Progenitor cell of endocrine pancreas (in vitro differentiated cells): ENCODE data around the gene AMOTL2. TPM values are rescaled to one million over a fixed set of nuclear protein-coding genes. Genes with fewer than 3 reads are reported as not detected.

ENCODE experiments used
- DNase-seq: peaks from one replicate; pipeline ENCODE4 v3.0.0; 2021; ENCODE audit warnings: low spot score; ENCODE audit not compliant: unreplicated experiment
- H3K27ac Mint-ChIP-seq: 2 replicates; pipeline ENCODE4 v1.8.0; 2021; ENCODE audit warnings: mild to moderate bottlenecking, moderate library complexity, mixed read lengths
- H3K27me3 Mint-ChIP-seq: 2 replicates; pipeline ENCODE4 v1.8.0; 2021; ENCODE audit warnings: mixed read lengths
- H3K36me3 Mint-ChIP-seq: 2 replicates; pipeline ENCODE4 v1.8.0; 2022; ENCODE audit warnings: mixed read lengths; ENCODE audit not compliant: insufficient read depth
- H3K4me1 Mint-ChIP-seq: 2 replicates; pipeline ENCODE4 v1.8.0; 2021; ENCODE audit warnings: low read depth, mixed read lengths
- H3K4me3 Mint-ChIP-seq: 2 replicates; pipeline ENCODE4 v1.8.0; 2021; ENCODE audit warnings: low read depth, mild to moderate bottlenecking, moderate library complexity, mixed read lengths
- H3K9me3 Mint-ChIP-seq: 2 replicates; pipeline ENCODE4 v1.8.0; 2021; ENCODE audit warnings: low read depth, mixed read lengths
- CTCF ChIP-seq: fragments of 200-600 bp; sonication (generic); IDR thresholded peaks from one replicate; pipeline ENCODE4 v1.5.0; 2021; ENCODE audit warnings: antibody characterized with exemption, mild to moderate bottlenecking; ENCODE audit not compliant: unreplicated experiment
- total RNA-seq: library from RNA; stranded (reverse); gene quantifications from 2 replicates; pipeline ENCODE4 v1.2.1, GENCODE V29; 2021

AMOTL2 gene
- total RNA-seq, 1 donor from 2014 or later, result 94.4 TPM

GRCh38 chr3:134372396-134373270 is 1.6 kb downstream of the AMOTL2 start:
- no peak for DNase-seq
- no peak for TF ChIP-seq CTCF
- Mint-ChIP-seq H3K4me3 (peak overlapping the region; percentile 87), H3K36me3 (peaks cover 14% of the 10 kb centered on the region), H3K4me1 (peaks cover 39% of the 10 kb centered on the region), H3K27ac (peak overlapping the region; percentile 100), H3K27me3 (peaks cover 14% of the 10 kb centered on the region), H3K9me3 (no peaks in the 10 kb centered on the region)

GRCh38 chr3:134371542-134372324 is 2.5 kb downstream of the AMOTL2 start:
- Mint-ChIP-seq H3K27ac (peak overlapping the region; percentile 100), H3K36me3 (peaks cover 14% of the 10 kb centered on the region)

GRCh38 chr3:134370611-134371531 is 3.4 kb downstream of the AMOTL2 start:
- Mint-ChIP-seq H3K9me3 (no peaks in the 10 kb centered on the region), H3K27ac (peak overlapping the region; percentile 100), H3K27me3 (peaks cover 5% of the 10 kb centered on the region), H3K4me1 (peaks cover 35% of the 10 kb centered on the region), H3K4me3 (peak overlapping the region; percentile 87), H3K36me3 (peaks cover 17% of the 10 kb centered on the region)
- no peak for TF ChIP-seq CTCF
- no peak for DNase-seq

More at GRCh38 chr3:134371542-134372324, 2.5 kb downstream of the AMOTL2 start:
- Mint-ChIP-seq H3K4me3 (peak overlapping the region; percentile 87), H3K9me3 (no peaks in the 10 kb centered on the region), H3K27me3 (peaks cover 13% of the 10 kb centered on the region), H3K4me1 (peaks cover 39% of the 10 kb centered on the region)
- TF ChIP-seq CTCF, result no peak
- DNase-seq, result no peak

- no peak for DNase-seq
- peaks cover 35% of the 10 kb centered on the region for H3K4me1 Mint-ChIP-seq
- H3K9me3 Mint-ChIP-seq, result no peaks in the 10 kb centered on the region
- TF ChIP-seq CTCF, result no peak
- H3K36me3 Mint-ChIP-seq, result peaks cover 20% of the 10 kb centered on the region
- H3K4me3 Mint-ChIP-seq, result no peak overlapping the region
- H3K27me3 Mint-ChIP-seq, result no peaks in the 10 kb centered on the region
- peak overlapping the region; percentile 90 for H3K27ac Mint-ChIP-seq
Observed at GRCh38 chr3:134369861-134370596, 4.2 kb downstream of the AMOTL2 start.
